CD4-positive, alpha-beta memory T cell (primary cell): ENCODE measurements around the gene GMPPA. TPM values are rescaled to one million over a fixed set of nuclear protein-coding genes. Genes with fewer than 3 reads are reported as not detected.
A peak's percentile ranks its signal among the peaks of the same experiment; 100 is the strongest.

ENCODE experiments used
- CTCF ChIA-PET: fragments of 350-600 bp; sonication (Branson Sonifier 250); formaldehyde crosslinking; loops from one replicate; lab custom pipeline; 2021; ENCODE audit warnings: inconsistent platforms; ENCODE audit not compliant: partially characterized antibody; lab: Charles Lee
- POLR2A ChIA-PET: fragments of 350-600 bp; sonication (Branson Sonifier 250); formaldehyde crosslinking; loops from one replicate; lab custom pipeline; 2021; ENCODE audit not compliant: partially characterized antibody; lab: Charles Lee
- DNase-seq, 5 donors: peaks; one replicate each; pipeline versions ENCODE4 v3.0.0 to v3.0.0-alpha.2; 2020 to 2022; ENCODE audit warnings: mixed read lengths in 1 of 5
- H3K27ac ChIP-seq: one replicate; pipeline ENCODE4 v1.7.0; 2013; ENCODE audit warnings: low read depth, low read length
- H3K27me3 ChIP-seq: 2 replicates; pipeline ENCODE4 v1.7.0; 2013; ENCODE audit warnings: mild to moderate bottlenecking, low read length, moderate library complexity; ENCODE audit not compliant: insufficient read depth
- H3K36me3 ChIP-seq: 2 replicates; pipeline ENCODE4 v1.7.0; 2013; ENCODE audit warnings: mild to moderate bottlenecking, low read length, moderate library complexity; ENCODE audit not compliant: insufficient read depth
- H3K4me1 ChIP-seq: 2 replicates; pipeline ENCODE4 v1.7.0; 2013; ENCODE audit warnings: mild to moderate bottlenecking, low read length, moderate library complexity; ENCODE audit not compliant: insufficient read depth
- H3K4me3 ChIP-seq, 2 donors: one replicate each; pipeline ENCODE4 v1.7.0; 2013; ENCODE audit warnings: low read length in 2 of 2, mild to moderate bottlenecking in 1 of 2
- H3K9me3 ChIP-seq, 2 donors: one replicate each; pipeline ENCODE4 v1.7.0; 2013; ENCODE audit warnings: low read length in 2 of 2, control low read depth in 1 of 2; ENCODE audit not compliant: control insufficient read depth in 1 of 2
- H3K27ac Mint-ChIP-seq, 7 donors: one replicate each; pipeline ENCODE4 v1.8.0; 2020 to 2021; ENCODE audit warnings: mixed read lengths in 7 of 7, mild to moderate bottlenecking in 6 of 7, inconsistent platforms in 3 of 7, moderate library complexity in 3 of 7
- H3K27me3 Mint-ChIP-seq, 2 donors: one replicate each; pipeline ENCODE4 v1.8.0; 2020 to 2021; ENCODE audit warnings: mixed read lengths in 2 of 2
- H3K36me3 Mint-ChIP-seq, 2 donors: one replicate each; pipeline ENCODE4 v1.8.0; 2020 to 2021; ENCODE audit warnings: mixed read lengths in 2 of 2, inconsistent platforms in 1 of 2, mild to moderate bottlenecking in 1 of 2
- H3K4me1 Mint-ChIP-seq, 4 donors: one replicate each; pipeline ENCODE4 v1.8.0; 2020 to 2021; ENCODE audit warnings: mixed read lengths in 4 of 4, mild to moderate bottlenecking in 1 of 4
- H3K4me3 Mint-ChIP-seq, 8 donors: one replicate each; pipeline ENCODE4 v1.8.0; 2020 to 2021; ENCODE audit warnings: mixed read lengths in 8 of 8, mild to moderate bottlenecking in 7 of 8, moderate library complexity in 6 of 8, inconsistent platforms in 3 of 8
- H3K9me3 Mint-ChIP-seq, 8 donors: one replicate each; pipeline ENCODE4 v1.8.0; 2020 to 2021; ENCODE audit warnings: mixed read lengths in 8 of 8, mild to moderate bottlenecking in 5 of 8, inconsistent platforms in 3 of 8, moderate library complexity in 1 of 8
- intact Hi-C: fragments of 100-400 bp; cut with micrococcal nuclease; formaldehyde crosslinking; loops from one replicate; pipeline ENCODE4 v1.15.1; 2023
- polyA plus RNA-seq, 2 donors: library from polyadenylated mRNA; unstranded; fragments of 300-500 nt; fragmentation: Illumina TruSeq; gene quantifications; one replicate each; pipeline ENCODE4 v1.2.3, GENCODE V29; 2021
- total RNA-seq, 2 experiments: library from RNA; stranded (reverse); gene quantifications; one replicate each; pipeline ENCODE4 v1.2.3, GENCODE V29; 2021

The GMPPA gene
- total and polyA plus RNA-seq, 4 experiments from 2014 or later = 30.4 to 48.3 (median 38.1) TPM

DNA sequence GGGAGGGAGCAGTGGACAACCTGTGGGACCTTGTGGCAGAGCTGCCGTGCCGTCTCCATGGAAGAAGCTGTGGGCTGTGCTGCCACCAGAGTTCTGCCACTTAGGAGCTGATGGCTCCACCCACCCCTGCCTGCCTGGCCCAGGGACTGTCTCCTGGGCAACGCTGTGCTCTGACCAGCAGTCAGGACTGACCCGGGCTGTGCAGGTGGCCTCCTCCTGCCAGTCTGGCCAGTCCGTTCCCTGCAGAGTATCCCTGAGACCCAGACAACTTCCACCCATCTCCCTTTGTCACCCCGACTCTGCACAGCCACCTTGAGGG, 28.3 kb downstream of the GMPPA start:
- no peak overlapping the region for H3K27ac ChIP-seq
- Mint-ChIP-seq H3K27me3 (peaks cover 66 to 74% of the 10 kb centered on the region in 2 donors), H3K9me3 (no peaks in the 10 kb centered on the region), H3K4me3 (no peak overlapping the region), H3K27ac (peak overlapping the region in 1 of 7 donors; percentile 60), H3K36me3 (no peaks in the 10 kb centered on the region), H3K4me1 (peaks cover 4 to 15% (median 7%) of the 10 kb centered on the region in 4 donors)
- no peaks in the 10 kb centered on the region for H3K9me3 ChIP-seq
- H3K4me1 ChIP-seq = peaks cover 10% of the 10 kb centered on the region
- CTCF ChIA-PET = interaction anchor here (1.0 to 6.5 kb wide), 9 partner anchors 14 to 124 kb away, joined by 3 to 160 read pairs (median 20); partner anchors contain the start of genes CHPF, GMPPA and TMEM198
- intact Hi-C loops = no loop called here
- H3K27me3 ChIP-seq = peaks cover 46% of the 10 kb centered on the region
- no peaks in the 10 kb centered on the region for H3K36me3 ChIP-seq
- no peak overlapping the region for H3K4me3 ChIP-seq
- DNase-seq = no peak
- POLR2A ChIA-PET = no interaction called here

GRCh38 chr2:219527472-219527871, 28.8 kb downstream of the GMPPA start:
- H3K9me3 ChIP-seq = no peaks in the 10 kb centered on the region
- CTCF ChIA-PET = interaction anchor here (0.8 to 6.5 kb wide), 12 partner anchors 14 to 125 kb away, joined by 3 to 160 read pairs (median 6); partner anchors contain the start of genes CHPF, GMPPA and TMEM198
- POLR2A ChIA-PET = interaction anchor here (1.0 kb wide), 1 partner anchor 31 kb away, joined by 3 read pairs; a partner anchor contains a TSS
- H3K27ac Mint-ChIP-seq = no peak overlapping the region
- no peaks in the 10 kb centered on the region for H3K36me3 Mint-ChIP-seq
- H3K4me3 Mint-ChIP-seq = no peak overlapping the region
- H3K4me1 Mint-ChIP-seq = peaks cover 3 to 13% (median 5%) of the 10 kb centered on the region in 4 donors
- intact Hi-C loops = no loop called here
- H3K9me3 Mint-ChIP-seq = no peaks in the 10 kb centered on the region
- peaks cover 46% of the 10 kb centered on the region for H3K27me3 ChIP-seq
- DNase-seq = no peak
- H3K4me1 ChIP-seq = peaks cover 10% of the 10 kb centered on the region
- no peak overlapping the region for H3K4me3 ChIP-seq
- H3K27me3 Mint-ChIP-seq = peaks cover 66 to 75% of the 10 kb centered on the region in 2 donors
- H3K27ac ChIP-seq = no peak overlapping the region
- no peaks in the 10 kb centered on the region for H3K36me3 ChIP-seq

DNA sequence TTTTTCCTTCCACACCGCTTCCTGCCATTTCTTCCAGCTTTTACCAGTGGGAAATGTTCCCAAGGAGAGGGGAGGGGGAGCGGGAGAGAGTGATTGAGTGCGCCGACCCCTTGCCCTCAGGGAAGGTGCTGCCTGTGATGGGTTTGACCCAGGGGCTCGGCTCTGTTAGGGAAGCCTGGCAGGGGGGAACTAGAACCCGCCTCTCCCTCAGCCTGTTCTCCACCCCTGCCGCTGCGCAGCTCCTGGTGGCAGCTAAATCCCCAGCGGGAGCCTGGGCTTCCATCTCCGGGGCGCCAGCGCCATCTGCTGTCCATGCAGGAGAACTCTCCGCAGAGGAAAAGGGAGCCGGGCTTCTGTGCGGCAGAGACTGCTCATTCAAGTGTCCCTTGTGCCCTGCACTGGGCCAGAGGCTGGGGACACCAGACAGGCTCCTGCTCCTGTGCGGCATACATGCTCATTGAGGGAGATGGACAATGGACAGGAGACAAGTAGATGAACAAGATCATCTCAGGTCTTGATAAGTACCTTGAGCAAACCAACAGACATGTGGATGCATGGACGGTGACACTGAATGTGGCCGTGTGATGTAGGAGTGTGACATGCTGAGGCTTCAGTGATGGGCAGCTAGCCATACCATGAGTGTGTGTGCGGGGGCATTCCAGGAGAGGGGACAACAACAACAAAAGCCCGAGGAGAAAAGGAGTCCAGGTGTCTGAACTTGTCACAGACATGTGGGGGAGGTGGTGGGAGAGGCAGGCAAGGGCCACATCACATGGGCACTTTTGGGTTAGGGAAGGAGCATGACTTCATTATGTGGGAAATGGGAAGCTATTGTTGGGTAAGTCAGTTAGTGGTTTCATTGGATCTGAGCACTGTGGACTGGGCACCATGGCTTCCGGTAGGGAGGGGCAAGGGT, 31.6 kb downstream of the GMPPA start:
- H3K9me3 Mint-ChIP-seq = no peaks in the 10 kb centered on the region
- Histone ChIP-seq H3K4me1 (no peaks in the 10 kb centered on the region), H3K27ac (no peak overlapping the region), H3K27me3 (peaks cover 26% of the 10 kb centered on the region), H3K4me3 (no peak overlapping the region), H3K36me3 (no peaks in the 10 kb centered on the region), H3K9me3 (no peaks in the 10 kb centered on the region)
- H3K27ac Mint-ChIP-seq = peak overlapping the region in 1 of 7 donors; percentile 41
- intact Hi-C loops = loop anchor here (1.0 kb wide), 6 partner anchors 20 to 370 kb away; partner anchors contain the start of gene NHEJ1
- no peaks in the 10 kb centered on the region for H3K36me3 Mint-ChIP-seq
- DNase-seq = peak; percentile 79 to 84 (median 81)
- peaks cover 53 to 66% of the 10 kb centered on the region in 2 donors for H3K27me3 Mint-ChIP-seq
- CTCF ChIA-PET = interaction anchor here (0.7 to 6.5 kb wide), 32 partner anchors 10 to 550 kb away, joined by 3 to 160 read pairs (median 7); partner anchors contain the start of genes CHPF, DNPEP, GMPPA and TMEM198
- H3K4me1 Mint-ChIP-seq = peaks cover 0 to 7% (median 0%) of the 10 kb centered on the region in 4 donors
- H3K4me3 Mint-ChIP-seq = no peak overlapping the region
- POLR2A ChIA-PET = interaction anchor here (0.5 to 1.3 kb wide), 7 partner anchors 17 to 365 kb away, joined by 3 to 5 read pairs (median 3); partner anchors contain the start of gene GMPPA

- Mint-ChIP-seq H3K4me3 (no peak overlapping the region), H3K27me3 (peaks cover 43 to 56% of the 10 kb centered on the region in 2 donors), H3K4me1 (peaks cover 0 to 7% (median 0%) of the 10 kb centered on the region in 4 donors), H3K9me3 (no peaks in the 10 kb centered on the region), H3K36me3 (no peaks in the 10 kb centered on the region), H3K27ac (no peak overlapping the region)
- intact Hi-C loops = no loop called here
- ChIA-PET CTCF (interaction anchor here (1.1 to 6.5 kb wide), 7 partner anchors 9 to 129 kb away, joined by 3 to 160 read pairs (median 57); partner anchors contain the start of genes CHPF, GMPPA and TMEM198), POLR2A (no interaction called here)
- DNase-seq = no peak
- Histone ChIP-seq H3K4me1 (no peaks in the 10 kb centered on the region), H3K36me3 (no peaks in the 10 kb centered on the region), H3K27ac (no peak overlapping the region), H3K4me3 (no peak overlapping the region), H3K9me3 (no peaks in the 10 kb centered on the region), H3K27me3 (peaks cover 26% of the 10 kb centered on the region)
Observed at GRCh38 chr2:219531639-219532377, 33.1 kb downstream of the GMPPA start.

GRCh38 chr2:219532378-219532649, 33.6 kb downstream of the GMPPA start:
- Mint-ChIP-seq H3K36me3 (no peaks in the 10 kb centered on the region), H3K27ac (no peak overlapping the region), H3K4me3 (no peak overlapping the region), H3K9me3 (no peaks in the 10 kb centered on the region), H3K4me1 (peaks cover 0 to 7% (median 0%) of the 10 kb centered on the region in 4 donors), H3K27me3 (peaks cover 38 to 51% of the 10 kb centered on the region in 2 donors)
- Histone ChIP-seq H3K27ac (no peak overlapping the region), H3K4me1 (no peaks in the 10 kb centered on the region), H3K4me3 (no peak overlapping the region), H3K27me3 (peaks cover 26% of the 10 kb centered on the region), H3K36me3 (no peaks in the 10 kb centered on the region), H3K9me3 (no peaks in the 10 kb centered on the region)
- CTCF ChIA-PET = interaction anchor here (3.5 to 6.5 kb wide), 4 partner anchors 9 to 130 kb away, joined by 26 to 130 read pairs (median 58); partner anchors contain the start of genes CHPF and TMEM198
- DNase-seq = no peak
- POLR2A ChIA-PET = no interaction called here
- intact Hi-C loops = no loop called here

GRCh38 chr2:219533930-219534661, 35.4 kb downstream of the GMPPA start:
- H3K4me3 ChIP-seq = no peak overlapping the region
- Mint-ChIP-seq H3K9me3 (no peaks in the 10 kb centered on the region), H3K27ac (no peak overlapping the region), H3K27me3 (peaks cover 26 to 39% of the 10 kb centered on the region in 2 donors), H3K36me3 (no peaks in the 10 kb centered on the region), H3K4me3 (no peak overlapping the region), H3K4me1 (peaks cover 0 to 7% (median 0%) of the 10 kb centered on the region in 4 donors)
- no peak for DNase-seq
- H3K27me3 ChIP-seq = peaks cover 17% of the 10 kb centered on the region
- no peaks in the 10 kb centered on the region for H3K9me3 ChIP-seq
- CTCF ChIA-PET = interaction anchor here (0.7 to 1.4 kb wide), 2 partner anchors 39 kb away, joined by 3 read pairs; no protein-coding TSS in a partner anchor
- H3K4me1 ChIP-seq = no peaks in the 10 kb centered on the region
- H3K27ac ChIP-seq = no peak overlapping the region
- intact Hi-C loops = no loop called here
- POLR2A ChIA-PET = no interaction called here
- H3K36me3 ChIP-seq = no peaks in the 10 kb centered on the region
